Measurements from ENCODE around the gene SLC16A7. TPM values are rescaled to one million over a fixed set of nuclear protein-coding genes. Genes with fewer than 3 reads are reported as not detected.

The SLC16A7 gene
- total RNA-seq, 6 donors from 2014 or later = 5.3 to 35.6 (median 22.5) TPM

- ATAC-seq (ENCODE audit: low FRiP score in 2 of 2) (no peak), DNase-seq (no peak)
- Histone ChIP-seq H3K4me1 (no peaks in the 10 kb centered on the region), H3K9me3 (no peaks in the 10 kb centered on the region), H3K36me3 (no peaks in the 10 kb centered on the region), H3K4me3 (no peak overlapping the region), H3K27ac (no peak overlapping the region), H3K27me3 (no peaks in the 10 kb centered on the region)
- TF ChIP-seq POLR2A (IDR thresholded peaks at IDR 0.05) (no peak), CTCF (IDR thresholded peaks at IDR 0.05) (no peak), EP300 (IDR thresholded peaks at IDR 0.05) (no peak), POLR2AphosphoS5 (IDR thresholded peaks at IDR 0.05) (no peak)
Measured at GRCh38 chr12:59646636-59647035, 50.8 kb downstream of the SLC16A7 start.

- Histone ChIP-seq H3K27ac (no peak overlapping the region), H3K9me3 (no peaks in the 10 kb centered on the region), H3K4me3 (no peak overlapping the region), H3K4me1 (no peaks in the 10 kb centered on the region), H3K36me3 (no peaks in the 10 kb centered on the region), H3K27me3 (no peaks in the 10 kb centered on the region)
- WGBS, 2 donors = 45 to 78% methylated on average over 2 of the region's 2 CpGs
- DNase-seq = no peak
- ATAC-seq (ENCODE audit: low FRiP score in 2 of 2) = no peak
- no peak for TF ChIP-seq POLR2AphosphoS5 (IDR thresholded peaks at IDR 0.05)
- TF ChIP-seq POLR2A (IDR thresholded peaks at IDR 0.05) = no peak
- no peak for TF ChIP-seq CTCF (IDR thresholded peaks at IDR 0.05)
- TF ChIP-seq EP300 (IDR thresholded peaks at IDR 0.05) = no peak
Measured at GRCh38 chr12:59649203-59649602, 53.4 kb downstream of the SLC16A7 start.

- WGBS, 2 donors = 49 to 54% methylated on average over 3 of the region's 3 CpGs
- Histone ChIP-seq H3K4me3 (no peak overlapping the region), H3K27me3 (no peaks in the 10 kb centered on the region), H3K9me3 (no peaks in the 10 kb centered on the region), H3K36me3 (peaks cover 0 to 2% (median 0%) of the 10 kb centered on the region in 4 donors), H3K27ac (no peak overlapping the region), H3K4me1 (no peaks in the 10 kb centered on the region)
- ATAC-seq (ENCODE audit: low FRiP score in 2 of 2) = no peak
- no peak for DNase-seq
- TF ChIP-seq POLR2A (IDR thresholded peaks at IDR 0.05) (no peak), CTCF (IDR thresholded peaks at IDR 0.05) (no peak), EP300 (IDR thresholded peaks at IDR 0.05) (no peak), POLR2AphosphoS5 (IDR thresholded peaks at IDR 0.05) (no peak)
Measured at GRCh38 chr12:59650588-59651228, 54.9 kb downstream of the SLC16A7 start.

GRCh38 chr12:59651229-59651920 lies 55.5 kb downstream of the SLC16A7 start:
- Histone ChIP-seq H3K27me3 (no peaks in the 10 kb centered on the region), H3K9me3 (no peaks in the 10 kb centered on the region), H3K36me3 (peaks cover 0 to 6% (median 0%) of the 10 kb centered on the region in 4 donors), H3K4me1 (no peaks in the 10 kb centered on the region), H3K4me3 (no peak overlapping the region), H3K27ac (no peak overlapping the region)
- TF ChIP-seq POLR2AphosphoS5 (IDR thresholded peaks at IDR 0.05) = no peak
- TF ChIP-seq EP300 (IDR thresholded peaks at IDR 0.05) = no peak
- no peak for TF ChIP-seq POLR2A (IDR thresholded peaks at IDR 0.05)
- no peak for TF ChIP-seq CTCF (IDR thresholded peaks at IDR 0.05)
- ATAC-seq (ENCODE audit: low FRiP score in 2 of 2) (no peak), DNase-seq (no peak)
- 11 to 13% methylated on average over 1 of the region's 1 CpG for WGBS, 2 donors

All from upper lobe of left lung (tissue), 6 donors.